Measurements from ENCODE around the gene SCN2B. TPM values are rescaled to one million over a fixed set of nuclear protein-coding genes. Genes with fewer than 3 reads are reported as not detected.

SCN2B gene
- total and polyA plus RNA-seq, 2 of the 13 experiments (the other 11 are each of a cell fraction or from before 2014, with no cell fraction given), result 0.01 to 0.02 TPM

DNA sequence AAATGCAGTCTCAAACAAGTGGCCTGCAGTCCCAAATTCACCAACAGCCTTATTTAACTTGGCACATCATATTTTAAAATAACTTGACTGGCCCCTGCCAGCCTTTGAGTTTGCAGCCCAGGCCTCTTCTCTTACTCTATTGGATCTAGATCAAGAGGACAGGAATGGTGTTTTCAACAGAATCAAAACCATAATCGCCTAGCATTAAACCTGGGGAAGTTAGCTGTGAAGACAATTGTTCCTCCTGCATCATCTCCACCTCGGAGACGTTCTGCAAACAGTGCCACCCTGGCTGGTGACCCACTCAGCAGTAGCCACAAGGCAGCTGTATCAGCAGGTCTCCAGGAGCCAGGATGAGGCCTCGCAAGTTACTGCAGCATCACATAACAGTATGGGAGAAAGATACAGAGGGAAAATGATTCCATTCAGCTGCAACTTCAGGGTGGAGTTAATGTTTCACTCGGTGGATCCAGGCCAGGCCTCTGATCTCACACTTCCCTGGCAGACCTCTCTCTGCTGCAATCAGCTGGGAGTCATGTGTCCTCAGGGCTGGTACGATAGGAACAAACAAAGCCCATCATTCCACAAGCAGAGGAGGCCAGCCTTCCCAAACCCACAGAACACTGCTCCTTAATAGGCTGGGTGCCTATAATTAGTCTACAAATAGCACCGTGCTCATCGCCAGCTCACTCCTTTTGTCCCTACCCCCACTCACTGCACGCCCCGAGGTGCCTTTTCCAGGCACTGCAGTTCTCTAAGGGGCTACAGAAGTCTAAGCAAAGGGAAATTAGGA lies 18.6 kb upstream of the SCN2B start (continued):
- TF ChIP-seq ZNF337 (CRISPR knock-in tag; IDR thresholded peaks at IDR 0.05; ENCODE audit: borderline replicate concordance, low read depth) (no peak; the same call in 1 of the 2 replicates), SALL1 (CRISPR knock-in tag; IDR thresholded peaks at IDR 0.05) (peak; percentile 95), ZNF430 (CRISPR knock-in tag; IDR thresholded peaks at IDR 0.05) (peak; percentile 94), ZNF761 (CRISPR knock-in tag; conservative IDR thresholded peaks at IDR 0.05) (no peak), MIXL1 (CRISPR knock-in tag; IDR thresholded peaks at IDR 0.05) (peak; percentile 83; the same call in 1 of the 2 replicates), ZNF616 (CRISPR knock-in tag; IDR thresholded peaks at IDR 0.05; ENCODE audit: low read depth) (no peak), ZNF773 (CRISPR knock-in tag; IDR thresholded peaks at IDR 0.05; ENCODE audit: borderline replicate concordance) (no peak), ZNF124 (CRISPR knock-in tag; IDR thresholded peaks at IDR 0.05) (peak; percentile 74; the same call in 1 of the 2 replicates), ZSCAN21 (CRISPR knock-in tag; IDR thresholded peaks at IDR 0.05; ENCODE audit: borderline replicate concordance) (peak; percentile 39; the same call in 1 of the 2 replicates), NFIB (CRISPR knock-in tag; IDR thresholded peaks at IDR 0.05; ENCODE audit: borderline replicate concordance) (no peak), REPIN1 (CRISPR knock-in tag; IDR thresholded peaks at IDR 0.05; ENCODE audit: borderline replicate concordance, low read depth) (peak; percentile 91), MEIS1 (CRISPR knock-in tag; IDR thresholded peaks at IDR 0.05; ENCODE audit: borderline replicate concordance) (no peak), ZNF816 (CRISPR knock-in tag; IDR thresholded peaks at IDR 0.05; ENCODE audit: borderline replicate concordance) (no peak), SPEN (CRISPR knock-in tag; IDR thresholded peaks at IDR 0.05; ENCODE audit: low read depth) (peak; percentile 74), ZFP1 (CRISPR knock-in tag; IDR thresholded peaks at IDR 0.05) (no peak; the same call in 1 of the 2 replicates), ZNF121 (CRISPR knock-in tag; IDR thresholded peaks at IDR 0.05) (no peak), RFX5 (IDR thresholded peaks at IDR 0.05; ENCODE audit: low read depth, low read length) (peak; percentile 10; the same call in 1 of the 2 replicates), SKI (IDR thresholded peaks at IDR 0.05; ENCODE audit: partially characterized antibody) (peak; percentile 24), ZNF432 (CRISPR knock-in tag; IDR thresholded peaks at IDR 0.05; ENCODE audit: borderline replicate concordance) (no peak)
- TF ChIP-seq, protein P1, sequence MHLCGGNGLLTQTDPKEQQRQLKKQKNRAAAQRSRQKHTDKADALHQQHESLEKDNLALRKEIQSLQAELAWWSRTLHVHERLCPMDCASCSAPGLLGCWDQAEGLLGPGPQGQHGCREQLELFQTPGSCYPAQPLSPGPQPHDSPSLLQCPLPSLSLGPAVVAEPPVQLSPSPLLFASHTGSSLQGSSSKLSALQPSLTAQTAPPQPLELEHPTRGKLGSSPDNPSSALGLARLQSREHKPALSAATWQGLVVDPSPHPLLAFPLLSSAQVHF (CRISPR knock-in tag; IDR thresholded peaks at IDR 0.05), result no peak
- TF ChIP-seq, protein P2, sequence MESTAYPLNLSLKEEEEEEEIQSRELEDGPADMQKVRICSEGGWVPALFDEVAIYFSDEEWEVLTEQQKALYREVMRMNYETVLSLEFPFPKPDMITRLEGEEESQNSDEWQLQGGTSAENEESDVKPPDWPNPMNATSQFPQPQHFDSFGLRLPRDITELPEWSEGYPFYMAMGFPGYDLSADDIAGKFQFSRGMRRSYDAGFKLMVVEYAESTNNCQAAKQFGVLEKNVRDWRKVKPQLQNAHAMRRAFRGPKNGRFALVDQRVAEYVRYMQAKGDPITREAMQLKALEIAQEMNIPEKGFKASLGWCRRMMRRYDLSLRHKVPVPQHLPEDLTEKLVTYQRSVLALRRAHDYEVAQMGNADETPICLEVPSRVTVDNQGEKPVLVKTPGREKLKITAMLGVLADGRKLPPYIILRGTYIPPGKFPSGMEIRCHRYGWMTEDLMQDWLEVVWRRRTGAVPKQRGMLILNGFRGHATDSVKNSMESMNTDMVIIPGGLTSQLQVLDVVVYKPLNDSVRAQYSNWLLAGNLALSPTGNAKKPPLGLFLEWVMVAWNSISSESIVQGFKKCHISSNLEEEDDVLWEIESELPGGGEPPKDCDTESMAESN (CRISPR knock-in tag; conservative IDR thresholded peaks at IDR 0.05), result peak; percentile 70
- TF ChIP-seq, protein P3, sequence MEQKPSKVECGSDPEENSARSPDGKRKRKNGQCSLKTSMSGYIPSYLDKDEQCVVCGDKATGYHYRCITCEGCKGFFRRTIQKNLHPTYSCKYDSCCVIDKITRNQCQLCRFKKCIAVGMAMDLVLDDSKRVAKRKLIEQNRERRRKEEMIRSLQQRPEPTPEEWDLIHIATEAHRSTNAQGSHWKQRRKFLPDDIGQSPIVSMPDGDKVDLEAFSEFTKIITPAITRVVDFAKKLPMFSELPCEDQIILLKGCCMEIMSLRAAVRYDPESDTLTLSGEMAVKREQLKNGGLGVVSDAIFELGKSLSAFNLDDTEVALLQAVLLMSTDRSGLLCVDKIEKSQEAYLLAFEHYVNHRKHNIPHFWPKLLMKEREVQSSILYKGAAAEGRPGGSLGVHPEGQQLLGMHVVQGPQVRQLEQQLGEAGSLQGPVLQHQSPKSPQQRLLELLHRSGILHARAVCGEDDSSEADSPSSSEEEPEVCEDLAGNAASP (CRISPR knock-in tag; IDR thresholded peaks at IDR 0.05; ENCODE audit: borderline replicate concordance), result peak; percentile 81; the same call in 1 of the 2 replicates
- TF ChIP-seq, protein P4, sequence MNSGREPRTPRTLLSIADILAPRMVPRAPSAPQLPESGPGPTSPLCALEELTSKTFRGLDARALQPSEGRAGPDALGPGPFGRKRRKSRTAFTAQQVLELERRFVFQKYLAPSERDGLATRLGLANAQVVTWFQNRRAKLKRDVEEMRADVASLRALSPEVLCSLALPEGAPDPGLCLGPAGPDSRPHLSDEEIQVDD (CRISPR knock-in tag; IDR thresholded peaks at IDR 0.05; ENCODE audit: borderline replicate concordance), result no peak
- TF ChIP-seq, protein P5, sequence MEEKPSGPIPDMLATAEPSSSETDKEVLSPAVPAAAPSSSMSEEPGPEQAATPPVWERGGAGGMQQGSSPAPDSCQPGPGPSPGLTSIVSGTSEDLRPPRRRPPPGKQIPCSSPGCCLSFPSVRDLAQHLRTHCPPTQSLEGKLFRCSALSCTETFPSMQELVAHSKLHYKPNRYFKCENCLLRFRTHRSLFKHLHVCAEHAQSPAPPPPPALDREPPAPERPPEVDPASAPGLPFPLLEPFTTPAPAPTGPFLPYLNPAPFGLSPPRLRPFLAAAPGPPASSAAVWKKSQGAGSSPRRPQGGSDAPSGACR (CRISPR knock-in tag; IDR thresholded peaks at IDR 0.05), result peak; percentile 77
- TF ChIP-seq, protein P6, sequence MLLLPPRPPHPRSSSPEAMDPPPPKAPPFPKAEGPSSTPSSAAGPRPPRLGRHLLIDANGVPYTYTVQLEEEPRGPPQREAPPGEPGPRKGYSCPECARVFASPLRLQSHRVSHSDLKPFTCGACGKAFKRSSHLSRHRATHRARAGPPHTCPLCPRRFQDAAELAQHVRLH (CRISPR knock-in tag; IDR thresholded peaks at IDR 0.05; ENCODE audit: borderline replicate concordance, low read depth), result peak; percentile 46; the same call in 1 of the 2 replicates
